GM18511 (cell line): ENCODE data around the gene VTI1A.

Experiments
- ATAC-seq: cut with Tn5 transposase; IDR thresholded peaks from one replicate; pipeline ENCODE4 v1.9.1; 2021; ENCODE audit warnings: mild to moderate bottlenecking, moderate library complexity; ENCODE audit not compliant: unreplicated experiment

Gene VTI1A

GRCh38 chr10:112502536-112502935 lies 55.5 kb downstream of the VTI1A start:
- ATAC-seq, result no peak

GRCh38 chr10:112503643-112504042 lies 56.6 kb downstream of the VTI1A start:
- no peak for ATAC-seq

GRCh38 chr10:112507046-112507445 lies 60.0 kb downstream of the VTI1A start:
- ATAC-seq, result no peak

- no peak for ATAC-seq
Measured at GRCh38 chr10:112507988-112508387, 61.0 kb downstream of the VTI1A start.

- ATAC-seq, result no peak
Measured at GRCh38 chr10:112509558-112510291, 62.7 kb downstream of the VTI1A start.

GRCh38 chr10:112510384-112510783 lies 63.4 kb downstream of the VTI1A start:
- ATAC-seq, result no peak

GRCh38 chr10:112512294-112512693 lies 65.3 kb downstream of the VTI1A start:
- ATAC-seq, result no peak

GRCh38 chr10:112515126-112515525 lies 68.1 kb downstream of the VTI1A start:
- no peak for ATAC-seq

- ATAC-seq, result no peak
Measured at GRCh38 chr10:112515852-112516251, 68.8 kb downstream of the VTI1A start.

GRCh38 chr10:112517451-112517862 lies 70.4 kb downstream of the VTI1A start:
- no peak for ATAC-seq

GRCh38 chr10:112519133-112519761 lies 72.2 kb downstream of the VTI1A start:
- ATAC-seq, result peak; percentile 82

GRCh38 chr10:112520914-112521313 lies 73.9 kb downstream of the VTI1A start:
- no peak for ATAC-seq

- ATAC-seq, result no peak
Measured at GRCh38 chr10:112524641-112525040, 77.6 kb downstream of the VTI1A start.

- ATAC-seq, result no peak
Measured at GRCh38 chr10:112525200-112525599, 78.2 kb downstream of the VTI1A start.

GRCh38 chr10:112526139-112526538 lies 79.1 kb downstream of the VTI1A start:
- ATAC-seq, result peak; percentile 84

- no peak for ATAC-seq
Measured at GRCh38 chr10:112526906-112527305, 79.9 kb downstream of the VTI1A start.

- no peak for ATAC-seq
Measured at GRCh38 chr10:112528235-112528634, 81.2 kb downstream of the VTI1A start.

- ATAC-seq, result no peak
Measured at GRCh38 chr10:112531421-112531820, 84.4 kb downstream of the VTI1A start.

- peak; percentile 98 for ATAC-seq
Measured at GRCh38 chr10:112532189-112532588, 85.2 kb downstream of the VTI1A start.

- no peak for ATAC-seq
Measured at GRCh38 chr10:112532956-112533355, 85.9 kb downstream of the VTI1A start.

GRCh38 chr10:112533916-112534315 lies 86.9 kb downstream of the VTI1A start:
- ATAC-seq, result no peak

GRCh38 chr10:112535531-112535951 lies 88.5 kb downstream of the VTI1A start:
- peak; percentile 54 for ATAC-seq
